CMK (cell line): ENCODE data around the gene LRCH1.
"Not testable (repeated sequence)": the region's sequence is repeated elsewhere in the genome, so short reads cannot be mapped to it uniquely, and the experiment has no call there.

ENCODE experiments used
- DNase-seq: peaks from one replicate; pipeline ENCODE4 v3.0.0-alpha.2; 2010; ENCODE audit warnings: low read depth

LRCH1 gene

GRCh38 chr13:46753137-46753536, 200.2 kb downstream of the LRCH1 start:
- DNase-seq: no peak

DNA sequence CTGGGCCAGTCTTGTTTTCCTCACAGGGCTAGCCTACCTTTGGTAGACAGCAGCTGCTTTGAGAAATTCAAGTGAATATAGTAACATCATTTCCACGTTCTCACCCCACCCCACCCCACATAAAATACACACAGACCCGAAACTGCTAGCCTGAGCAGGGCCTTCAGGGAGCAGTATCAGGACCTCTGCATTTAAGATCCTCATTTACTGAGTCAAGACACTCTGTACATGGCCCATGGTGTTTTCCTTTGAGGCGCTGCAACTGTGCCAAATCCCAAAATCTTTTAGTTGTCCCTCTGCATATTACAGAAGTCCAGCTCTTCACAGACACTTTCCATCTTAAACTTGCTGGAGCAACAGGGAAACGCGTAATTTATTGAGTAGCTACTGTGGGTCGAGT, 200.9 kb downstream of the LRCH1 start:
- no peak for DNase-seq

GRCh38 chr13:46754812-46755211, 201.8 kb downstream of the LRCH1 start:
- no peak for DNase-seq

DNA sequence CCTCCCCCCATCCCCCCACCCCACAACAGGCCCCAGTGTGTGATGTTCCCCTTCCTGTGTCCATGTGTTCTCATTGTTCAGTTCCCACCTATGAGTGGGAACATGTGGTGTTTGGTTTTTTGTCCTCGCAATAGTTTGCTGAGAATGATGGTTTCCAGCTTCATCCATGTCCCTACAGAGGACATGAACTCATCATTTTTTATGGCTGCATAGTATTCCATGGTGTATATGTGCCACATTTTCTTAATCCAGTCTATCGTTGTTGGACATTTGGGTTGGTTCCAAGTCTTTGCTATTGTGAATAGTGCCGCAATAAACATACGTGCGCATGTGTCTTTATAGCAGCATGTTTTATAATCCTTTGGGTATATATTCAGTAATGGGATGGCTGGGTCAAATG, 202.5 kb downstream of the LRCH1 start:
- not testable (repeated sequence) for DNase-seq

GRCh38 chr13:46756977-46757376, 204.0 kb downstream of the LRCH1 start:
- no peak for DNase-seq

- DNase-seq: no peak
These were observed 204.7 kb downstream of the LRCH1 start for GRCh38 chr13:46757640-46758039.

GRCh38 chr13:46759846-46760245, 206.9 kb downstream of the LRCH1 start:
- no peak for DNase-seq

DNA sequence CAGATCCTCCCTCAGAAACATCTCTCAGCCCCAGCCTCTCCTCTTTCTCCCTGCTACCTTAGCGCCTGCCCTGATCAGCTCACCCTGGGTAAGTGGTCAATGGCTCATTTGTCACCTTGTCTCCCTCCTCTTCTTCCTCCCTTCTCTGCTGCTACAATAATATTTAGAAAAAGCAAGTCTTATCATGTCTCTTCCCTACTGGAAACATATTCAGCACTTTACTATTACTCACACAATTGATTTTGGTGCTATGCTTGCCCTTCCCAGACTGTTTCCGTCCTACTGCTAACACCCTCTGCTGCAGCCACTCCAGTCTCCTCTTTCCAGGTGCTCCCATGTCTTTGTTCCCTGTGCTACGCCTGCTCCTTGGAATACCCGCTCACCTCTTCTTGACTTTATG, 208.2 kb downstream of the LRCH1 start:
- DNase-seq: no peak

DNA sequence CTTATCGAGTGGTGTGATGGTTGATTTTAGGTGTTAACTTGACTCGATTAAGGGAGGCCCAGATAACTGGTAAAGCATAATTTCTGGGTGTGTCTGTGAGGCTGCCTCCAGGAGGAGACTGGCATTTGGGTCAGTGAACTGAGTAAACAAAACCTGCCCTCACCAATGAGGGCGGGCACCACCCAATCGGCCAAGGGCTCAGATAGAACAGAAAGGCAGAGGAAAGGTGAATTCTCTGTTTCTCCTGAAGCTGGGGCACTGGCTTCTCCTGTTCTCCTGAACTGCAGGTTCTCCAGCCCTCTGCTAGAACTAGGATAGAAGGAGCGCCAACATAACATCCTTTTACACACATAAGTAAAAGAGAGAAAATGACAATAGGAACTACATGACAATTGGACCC, 208.9 kb downstream of the LRCH1 start:
- no peak for DNase-seq

GRCh38 chr13:46769925-46770324, 217.0 kb downstream of the LRCH1 start:
- DNase-seq: not testable (repeated sequence)

- no peak for DNase-seq
These were observed 218.7 kb downstream of the LRCH1 start for GRCh38 chr13:46771693-46772092.

DNA sequence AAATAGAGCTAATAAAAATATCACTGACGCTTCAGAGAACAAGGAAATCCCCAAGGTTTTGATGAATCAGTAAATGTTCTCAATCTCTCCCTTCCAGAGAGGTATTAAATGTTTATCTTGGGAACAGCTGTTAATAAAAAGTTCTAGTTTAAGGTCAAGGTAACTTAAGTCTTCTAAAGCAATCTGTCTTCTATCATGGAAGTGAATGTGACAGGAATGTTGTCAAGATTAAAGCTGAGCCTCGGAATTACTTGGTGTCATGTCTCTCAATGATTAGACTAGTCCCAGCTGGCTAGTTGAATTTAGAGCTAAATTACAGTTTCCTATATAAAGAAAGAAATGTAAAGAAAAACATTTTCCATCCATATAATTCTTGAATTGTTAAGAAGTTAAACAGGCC, 220.6 kb downstream of the LRCH1 start:
- DNase-seq: no peak

DNA sequence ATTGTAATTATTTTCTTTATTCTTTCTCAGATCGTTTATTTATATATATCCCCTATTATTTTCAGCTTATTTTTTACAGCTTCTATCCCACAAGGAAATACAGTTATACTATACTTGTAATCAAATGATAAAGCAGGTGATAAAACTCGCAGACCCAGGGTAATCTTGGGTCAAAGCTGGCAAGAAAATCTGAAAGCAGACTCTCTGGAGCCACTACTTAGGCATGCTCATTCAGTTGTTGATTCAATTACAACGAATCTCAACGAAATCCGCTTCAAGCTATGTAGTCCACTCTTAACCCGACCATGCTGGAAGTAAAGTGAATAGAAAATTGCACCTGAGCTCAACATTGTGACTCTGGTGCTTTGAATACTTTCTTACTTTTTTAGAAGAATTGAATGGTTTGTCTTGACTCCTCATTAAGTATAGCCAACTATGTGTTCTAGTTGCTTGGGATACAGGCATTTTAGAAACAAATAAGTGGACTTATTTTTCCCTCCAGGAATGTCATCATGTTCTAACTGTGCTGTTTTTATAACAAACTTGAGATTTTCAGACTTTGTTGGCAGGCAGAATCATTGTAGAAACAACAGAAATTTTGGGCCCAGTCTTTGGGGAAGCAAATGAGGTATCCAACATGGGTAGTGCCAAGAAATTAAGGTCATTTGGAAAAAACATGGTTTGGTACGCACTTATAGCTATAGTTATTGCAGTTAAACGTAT, 222.6 kb downstream of the LRCH1 start:
- DNase-seq: no peak

DNA sequence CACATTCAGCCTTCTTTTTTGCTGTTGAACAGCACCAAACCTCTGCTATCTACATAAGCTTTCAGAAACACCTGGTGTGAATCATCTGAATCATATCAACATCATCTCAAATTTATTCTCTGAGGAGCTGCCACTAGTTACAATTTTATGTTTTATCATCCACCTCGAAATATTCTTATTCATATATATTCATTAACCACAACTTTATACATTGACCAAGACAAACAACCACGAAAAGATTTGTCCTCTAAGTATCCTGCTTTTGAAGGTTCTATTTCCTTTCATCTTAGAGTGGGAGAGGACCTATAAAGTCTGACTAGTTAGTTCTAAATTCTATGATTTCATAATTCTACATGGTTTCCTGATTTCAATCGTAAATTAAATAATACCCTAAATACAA, 225.1 kb downstream of the LRCH1 start:
- DNase-seq: no peak

- no peak for DNase-seq
These were observed 225.9 kb downstream of the LRCH1 start for GRCh38 chr13:46778890-46779289.

- DNase-seq: no peak
These were observed 229.1 kb downstream of the LRCH1 start for GRCh38 chr13:46782066-46782465.

- DNase-seq: no peak
These were observed 229.7 kb downstream of the LRCH1 start for GRCh38 chr13:46782691-46783090.

GRCh38 chr13:46783504-46783903, 230.5 kb downstream of the LRCH1 start:
- DNase-seq: no peak

DNA sequence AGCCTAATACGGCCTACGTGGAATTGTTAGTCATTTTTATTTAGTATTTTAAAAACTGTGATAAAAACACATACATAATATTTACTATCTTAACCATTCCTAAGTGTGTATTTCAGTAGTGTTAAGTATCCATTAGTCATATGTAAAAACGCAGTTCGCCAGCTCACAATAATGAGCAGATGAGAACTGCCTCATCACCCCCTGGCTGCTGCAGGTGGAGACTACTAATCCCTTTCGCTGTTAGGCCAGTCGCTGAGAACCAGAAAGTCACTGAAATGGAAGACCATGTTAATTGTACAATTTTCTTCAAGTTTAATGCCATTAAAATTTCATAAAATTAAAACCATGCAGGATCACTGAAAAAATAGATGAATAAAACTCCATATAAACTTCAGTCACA, 242.4 kb downstream of the LRCH1 start:
- DNase-seq: no peak

DNA sequence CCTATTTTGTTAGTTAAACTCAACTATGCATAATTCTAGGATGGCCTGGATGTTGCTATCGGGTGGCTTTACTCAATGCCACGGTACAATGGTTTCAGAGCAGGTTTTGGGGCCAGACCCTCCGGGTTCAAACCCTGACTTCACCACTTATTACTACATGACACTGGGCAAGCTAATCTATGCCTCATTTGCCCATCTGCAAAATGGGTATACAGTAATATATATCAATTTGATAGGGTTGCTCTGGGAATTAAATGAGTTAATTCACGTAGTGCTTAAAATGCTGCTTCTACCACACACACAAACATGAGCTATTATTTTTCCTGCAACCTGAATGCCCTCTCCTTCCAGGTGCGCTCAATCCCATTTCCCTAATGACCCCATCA, 243.2 kb downstream of the LRCH1 start:
- no peak for DNase-seq

- peak; percentile 44 for DNase-seq
These were observed 243.8 kb downstream of the LRCH1 start, which contains the start of gene ESD for GRCh38 chr13:46796515-46797474. Gene ESD, minus strand, starts transcription at chr13:46797161. Its CDS starts 5,748 bp downstream, at chr13:46791413.

DNA sequence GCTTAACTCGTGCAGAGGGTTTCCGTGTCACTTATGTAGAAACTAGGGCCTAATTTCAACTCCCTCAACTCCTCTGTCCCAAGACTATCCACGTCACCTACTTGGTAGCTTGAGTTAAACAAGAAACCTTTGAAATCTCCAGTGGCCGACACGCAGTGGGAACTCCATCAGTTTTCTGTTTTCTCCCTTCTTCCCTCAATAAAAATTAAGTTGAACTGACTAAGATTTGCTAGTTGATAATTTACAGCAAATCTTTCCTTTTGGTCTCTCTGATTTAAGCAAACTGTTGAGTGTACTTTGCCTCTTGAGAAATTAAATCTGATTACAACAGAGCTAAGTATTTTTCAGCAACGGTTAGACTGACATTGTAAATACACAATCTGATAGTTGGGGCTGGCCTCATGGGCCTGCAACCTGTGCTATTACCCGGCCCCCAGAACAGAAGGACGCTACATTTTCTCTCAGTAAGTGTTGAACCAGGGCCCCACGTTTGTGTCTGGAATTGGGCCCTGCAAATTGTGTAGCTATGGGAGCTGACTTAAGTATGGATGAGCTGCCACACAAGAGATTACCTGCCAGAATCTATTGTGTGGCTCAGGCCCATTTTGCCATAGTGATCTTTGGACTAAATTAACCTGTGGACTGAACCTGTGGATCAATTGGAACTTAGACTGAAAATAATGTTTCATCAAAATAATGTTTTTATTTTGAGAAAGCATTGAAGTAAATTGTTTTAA, 244.7 kb downstream of the LRCH1 start:
- no peak for DNase-seq
